Cardiac muscle cell (in vitro differentiated cells and primary cell): ENCODE results near the gene CNTNAP2. TPM values are rescaled to one million over a fixed set of nuclear protein-coding genes. Genes with fewer than 3 reads are reported as not detected.

Experiments used
- DNase-seq, 2 donors: peaks; one replicate each; pipeline versions ENCODE4 v3.0.0 to v3.0.0-alpha.2; 2010 to 2017; ENCODE audit warnings: low read depth in 1 of 2, low spot score in 1 of 2
- H3K27ac ChIP-seq: fragments of 200-600 bp; sonication (generic); 2 replicates; pipeline ENCODE4 v1.5.1; 2016
- H3K27me3 ChIP-seq: fragments of 200-600 bp; sonication (generic); 2 replicates; pipeline ENCODE4 v1.6.0; 2016; ENCODE audit warnings: control low read depth
- H3K36me3 ChIP-seq: fragments of 200-600 bp; sonication (generic); 2 replicates; pipeline ENCODE4 v1.5.1; 2016; ENCODE audit warnings: control low read depth
- H3K4me1 ChIP-seq: fragments of 200-600 bp; sonication (generic); 2 replicates; pipeline ENCODE4 v1.8.1; 2017; ENCODE audit warnings: low read depth, mild to moderate bottlenecking, mixed run types
- H3K4me3 ChIP-seq: fragments of 200-600 bp; sonication (generic); 2 replicates; pipeline ENCODE4 v1.5.1; 2016; ENCODE audit warnings: mild to moderate bottlenecking
- H3K9me3 ChIP-seq: fragments of 200-600 bp; sonication (generic); 2 replicates; pipeline ENCODE4 v1.5.1; 2017; ENCODE audit warnings: low read depth, mild to moderate bottlenecking, control low read depth
- polyA plus RNA-seq: library from polyadenylated mRNA; unstranded; fragments of >200 nt; fragmentation: Nextera tagmentation; extraction: Ambion mirVana; gene quantifications from 2 replicates; pipeline ENCODE4 v1.2.1, GENCODE V29; 2016
- total RNA-seq: library from RNA; depleted of rRNA; stranded (reverse); fragments of >200 nt; gene quantifications from 2 replicates; pipeline ENCODE4 v1.2.3, GENCODE V29; 2016
- TF ChIP-seq, protein P1 (sequence below): IDR thresholded peaks from 2 replicates; pipeline ENCODE4 v1.5.1; 2012; ENCODE audit warnings: low read depth, mild to moderate bottlenecking, low read length

Gene CNTNAP2
- total and polyA plus RNA-seq, 2 experiments from 2014 or later = 4.8 to 5.1 TPM

DNA sequence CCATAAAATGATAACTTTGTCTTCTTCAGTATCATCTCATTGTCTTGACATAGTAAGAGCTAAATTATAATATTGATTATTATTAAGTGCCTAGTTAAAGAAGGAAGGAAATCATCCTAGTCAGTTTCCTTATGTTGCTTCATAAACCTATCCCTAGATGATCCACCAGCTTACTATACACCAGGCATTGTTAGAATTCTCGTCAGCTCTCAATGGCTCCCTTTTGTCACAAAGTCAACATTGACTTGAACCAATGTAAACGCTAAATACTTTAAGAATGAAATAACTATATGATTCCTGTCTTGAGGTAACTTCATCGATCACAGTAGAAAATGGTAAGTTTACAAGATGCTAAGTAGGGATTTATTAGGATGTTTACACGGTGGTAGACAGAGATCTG is 1162.9 kb downstream of the CNTNAP2 start:
- TF ChIP-seq, protein P1, sequence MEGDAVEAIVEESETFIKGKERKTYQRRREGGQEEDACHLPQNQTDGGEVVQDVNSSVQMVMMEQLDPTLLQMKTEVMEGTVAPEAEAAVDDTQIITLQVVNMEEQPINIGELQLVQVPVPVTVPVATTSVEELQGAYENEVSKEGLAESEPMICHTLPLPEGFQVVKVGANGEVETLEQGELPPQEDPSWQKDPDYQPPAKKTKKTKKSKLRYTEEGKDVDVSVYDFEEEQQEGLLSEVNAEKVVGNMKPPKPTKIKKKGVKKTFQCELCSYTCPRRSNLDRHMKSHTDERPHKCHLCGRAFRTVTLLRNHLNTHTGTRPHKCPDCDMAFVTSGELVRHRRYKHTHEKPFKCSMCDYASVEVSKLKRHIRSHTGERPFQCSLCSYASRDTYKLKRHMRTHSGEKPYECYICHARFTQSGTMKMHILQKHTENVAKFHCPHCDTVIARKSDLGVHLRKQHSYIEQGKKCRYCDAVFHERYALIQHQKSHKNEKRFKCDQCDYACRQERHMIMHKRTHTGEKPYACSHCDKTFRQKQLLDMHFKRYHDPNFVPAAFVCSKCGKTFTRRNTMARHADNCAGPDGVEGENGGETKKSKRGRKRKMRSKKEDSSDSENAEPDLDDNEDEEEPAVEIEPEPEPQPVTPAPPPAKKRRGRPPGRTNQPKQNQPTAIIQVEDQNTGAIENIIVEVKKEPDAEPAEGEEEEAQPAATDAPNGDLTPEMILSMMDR = no peak
- H3K27ac ChIP-seq = no peak overlapping the region
- no peak for DNase-seq

DNA sequence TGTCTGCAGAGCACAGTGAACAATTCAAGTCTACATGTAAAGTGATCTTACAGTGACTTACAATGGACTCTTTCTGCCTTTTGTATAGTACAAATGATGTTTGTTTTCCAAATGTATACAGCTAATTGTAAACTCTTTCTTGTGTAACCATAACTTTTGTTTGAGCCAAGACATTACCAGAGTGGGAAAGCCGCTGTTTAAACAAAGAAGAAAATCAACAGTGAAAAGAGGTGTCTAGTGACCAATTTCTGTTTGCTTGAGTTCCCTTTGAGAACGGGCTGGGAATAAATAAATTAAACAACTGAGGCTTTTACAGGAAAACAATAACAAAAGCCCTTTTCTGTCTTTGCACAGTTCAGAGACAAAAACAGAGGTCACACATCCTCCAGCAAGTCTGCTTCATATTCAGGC is 1163.4 kb downstream of the CNTNAP2 start:
- Histone ChIP-seq H3K27me3 (no peaks in the 10 kb centered on the region), H3K27ac (no peak overlapping the region), H3K4me3 (no peak overlapping the region), H3K4me1 (no peaks in the 10 kb centered on the region), H3K9me3 (no peaks in the 10 kb centered on the region), H3K36me3 (no peaks in the 10 kb centered on the region)
- TF ChIP-seq, protein P1 = no peak
- no peak for DNase-seq

More for the DNA sequence above, 1162.9 kb downstream of the CNTNAP2 start:
- Histone ChIP-seq H3K27me3 (no peaks in the 10 kb centered on the region), H3K4me3 (no peak overlapping the region), H3K9me3 (no peaks in the 10 kb centered on the region), H3K36me3 (no peaks in the 10 kb centered on the region), H3K4me1 (no peaks in the 10 kb centered on the region)

DNA sequence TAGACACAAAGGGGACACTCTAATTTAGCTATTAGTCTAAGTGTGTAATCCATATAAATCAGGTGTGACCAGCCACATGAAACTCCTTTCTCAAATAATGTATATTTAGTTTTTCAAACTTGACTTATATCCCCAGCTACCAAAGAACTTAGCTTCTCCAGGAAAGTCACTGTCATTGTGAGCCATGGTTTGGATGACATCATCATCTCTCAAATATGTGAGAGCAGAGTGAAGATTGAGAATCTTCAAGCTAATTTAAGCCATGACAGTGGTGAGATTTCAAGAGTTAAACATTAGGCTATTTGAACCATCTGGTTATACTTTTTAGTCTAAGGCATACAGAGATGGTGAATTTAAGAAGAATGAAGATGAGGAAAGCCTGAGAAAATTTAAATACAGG is 1165.6 kb downstream of the CNTNAP2 start:
- no peak for DNase-seq
- Histone ChIP-seq H3K27me3 (no peaks in the 10 kb centered on the region), H3K36me3 (no peaks in the 10 kb centered on the region), H3K27ac (no peak overlapping the region), H3K9me3 (no peaks in the 10 kb centered on the region), H3K4me1 (no peaks in the 10 kb centered on the region), H3K4me3 (no peak overlapping the region)
- TF ChIP-seq, protein P1 = no peak

DNA sequence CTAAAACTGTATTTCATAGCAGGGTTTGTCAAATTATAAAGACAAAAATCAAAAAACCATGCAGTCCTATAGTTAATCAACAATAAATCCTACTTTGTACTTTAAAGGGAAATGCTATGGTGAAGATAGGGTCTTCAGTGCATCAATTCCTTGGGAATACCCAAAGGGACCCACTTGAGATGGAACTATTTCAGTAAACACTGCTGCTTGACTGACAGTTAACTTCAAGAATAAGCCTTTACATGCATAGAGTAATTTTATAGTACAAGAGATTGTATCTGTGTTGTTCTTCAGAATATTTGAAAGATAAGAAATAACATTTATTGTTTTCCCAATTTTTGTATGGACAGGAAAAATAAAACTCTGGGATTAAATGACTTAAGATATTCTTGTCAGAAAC is 1179.6 kb downstream of the CNTNAP2 start:
- H3K4me1 ChIP-seq = no peaks in the 10 kb centered on the region
- no peak for DNase-seq
- no peak overlapping the region for H3K4me3 ChIP-seq
- no peaks in the 10 kb centered on the region for H3K27me3 ChIP-seq
- H3K27ac ChIP-seq = no peak overlapping the region
- H3K9me3 ChIP-seq = no peaks in the 10 kb centered on the region
- TF ChIP-seq, protein P1 = no peak
- no peaks in the 10 kb centered on the region for H3K36me3 ChIP-seq

DNA sequence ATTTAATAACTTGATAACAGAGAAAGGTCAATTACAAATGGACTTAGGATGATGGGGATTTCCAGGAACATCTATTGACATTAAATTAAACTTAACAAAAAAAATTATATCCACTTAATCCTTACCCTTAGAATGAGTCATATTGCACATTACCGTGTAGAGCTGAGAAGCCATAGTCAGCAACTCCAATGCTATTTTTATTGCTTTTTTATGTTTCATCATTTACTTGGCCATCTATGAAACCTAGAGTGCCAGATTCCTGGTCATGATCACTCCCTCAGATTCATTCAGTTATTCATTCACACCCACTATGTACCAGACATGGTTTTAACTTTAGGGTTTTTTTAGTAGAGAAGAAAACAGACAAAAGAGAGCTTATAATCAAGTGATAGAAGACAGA is 1180.4 kb downstream of the CNTNAP2 start:
- Histone ChIP-seq H3K9me3 (no peaks in the 10 kb centered on the region), H3K27ac (no peak overlapping the region), H3K36me3 (no peaks in the 10 kb centered on the region), H3K4me3 (no peak overlapping the region), H3K27me3 (no peaks in the 10 kb centered on the region), H3K4me1 (no peaks in the 10 kb centered on the region)
- no peak for DNase-seq
- TF ChIP-seq, protein P1 = no peak

DNA sequence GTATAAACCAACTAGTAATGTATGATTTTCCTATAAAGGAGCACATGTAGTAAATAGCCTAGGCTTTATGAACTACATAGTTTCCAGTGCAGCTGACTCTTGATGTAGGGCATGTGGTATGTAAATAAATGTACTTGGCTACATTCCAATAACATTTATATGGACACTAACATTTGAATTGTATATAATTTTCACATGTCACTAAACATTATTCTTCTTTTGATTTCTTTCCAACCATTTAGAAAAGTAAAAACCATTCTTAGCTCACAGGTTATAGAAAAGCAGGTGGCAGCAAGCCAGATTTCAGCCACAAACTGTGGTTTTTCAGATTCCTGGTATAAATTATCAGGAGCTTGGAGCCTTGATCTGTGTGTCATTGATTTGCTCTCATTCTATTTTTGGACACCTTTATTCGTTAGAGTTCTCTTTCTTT is 1182.0 kb downstream of the CNTNAP2 start:
- Histone ChIP-seq H3K4me3 (no peak overlapping the region), H3K9me3 (no peaks in the 10 kb centered on the region), H3K36me3 (no peaks in the 10 kb centered on the region), H3K27ac (no peak overlapping the region), H3K4me1 (no peaks in the 10 kb centered on the region), H3K27me3 (no peaks in the 10 kb centered on the region)
- TF ChIP-seq, protein P1 = no peak
- DNase-seq = peak in 1 of 2 donors; percentile 1
